NCI-H510A treated with DMSO at 0.1 percent for 48 hours (cell line): ENCODE results near the gene SLC35G2.
"Not testable (repeated sequence)": the region's sequence is repeated elsewhere in the genome, so short reads cannot be mapped to it uniquely, and the experiment has no call there.

Source experiments
- DNase-seq: peaks from one replicate; lab custom pipeline; 2025; lab: John Stamatoyannopoulos, UW

Gene SLC35G2

DNA sequence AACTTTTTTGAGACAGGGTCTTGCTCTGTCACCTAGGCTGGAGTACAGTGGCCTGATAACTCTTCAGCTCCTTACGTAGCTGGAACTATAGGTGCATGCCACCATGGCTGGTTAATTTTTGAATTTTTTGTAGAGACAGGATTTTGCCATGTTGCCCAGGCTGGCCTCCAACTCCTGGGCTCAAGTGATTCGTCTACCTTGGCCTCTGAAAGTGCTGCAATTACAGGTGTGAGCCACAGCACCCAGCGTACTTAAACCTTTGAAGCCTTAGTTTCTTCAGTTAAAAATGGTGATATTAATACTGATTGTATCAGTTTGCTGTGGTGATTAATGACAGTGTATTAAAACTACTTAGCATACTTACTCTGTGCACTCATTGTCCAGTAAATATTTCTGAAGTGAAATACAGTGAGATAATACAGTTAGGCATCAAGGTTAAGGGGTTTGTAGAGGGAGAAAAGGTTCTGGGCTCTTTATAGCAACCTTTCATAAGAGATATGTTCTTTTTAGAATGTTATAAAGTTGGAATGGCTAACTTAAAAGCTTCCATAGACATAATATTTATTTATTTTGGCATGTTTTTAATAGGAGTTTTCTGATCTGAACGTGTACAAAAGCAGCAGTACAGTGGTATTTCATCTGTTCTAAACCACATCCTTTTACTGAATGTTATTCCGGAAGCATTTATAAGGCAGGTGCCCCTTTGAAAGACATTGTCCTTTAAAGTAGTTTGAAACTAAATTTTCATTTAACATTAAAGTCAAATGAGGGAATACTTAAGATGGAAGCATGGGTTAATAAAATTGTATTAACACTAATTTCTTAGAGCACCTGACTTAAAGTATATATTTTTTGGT lies 66.7 kb downstream of the SLC35G2 start:
- no peak for DNase-seq

DNA sequence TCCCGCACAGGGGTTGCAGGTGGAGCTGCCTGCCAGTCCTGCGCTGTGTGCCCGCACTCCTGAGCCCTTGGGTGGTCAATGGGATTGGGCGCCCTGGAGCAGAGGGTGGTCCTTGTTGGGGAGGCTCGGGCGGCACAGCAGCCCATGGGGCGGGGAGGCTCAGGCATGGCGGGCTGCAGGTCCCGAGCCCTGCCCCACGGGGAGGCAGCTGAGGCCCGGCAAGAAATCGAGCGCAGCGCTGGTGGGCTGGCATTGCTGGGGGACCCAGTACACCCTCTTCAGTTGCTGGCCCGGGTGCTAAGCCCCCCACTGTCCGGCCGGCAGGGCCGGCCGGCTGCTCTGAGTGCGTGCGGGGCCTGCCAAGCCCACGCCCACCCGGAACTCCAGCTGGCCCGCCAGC lies 71.0 kb downstream of the SLC35G2 start:
- no peak for DNase-seq

DNA sequence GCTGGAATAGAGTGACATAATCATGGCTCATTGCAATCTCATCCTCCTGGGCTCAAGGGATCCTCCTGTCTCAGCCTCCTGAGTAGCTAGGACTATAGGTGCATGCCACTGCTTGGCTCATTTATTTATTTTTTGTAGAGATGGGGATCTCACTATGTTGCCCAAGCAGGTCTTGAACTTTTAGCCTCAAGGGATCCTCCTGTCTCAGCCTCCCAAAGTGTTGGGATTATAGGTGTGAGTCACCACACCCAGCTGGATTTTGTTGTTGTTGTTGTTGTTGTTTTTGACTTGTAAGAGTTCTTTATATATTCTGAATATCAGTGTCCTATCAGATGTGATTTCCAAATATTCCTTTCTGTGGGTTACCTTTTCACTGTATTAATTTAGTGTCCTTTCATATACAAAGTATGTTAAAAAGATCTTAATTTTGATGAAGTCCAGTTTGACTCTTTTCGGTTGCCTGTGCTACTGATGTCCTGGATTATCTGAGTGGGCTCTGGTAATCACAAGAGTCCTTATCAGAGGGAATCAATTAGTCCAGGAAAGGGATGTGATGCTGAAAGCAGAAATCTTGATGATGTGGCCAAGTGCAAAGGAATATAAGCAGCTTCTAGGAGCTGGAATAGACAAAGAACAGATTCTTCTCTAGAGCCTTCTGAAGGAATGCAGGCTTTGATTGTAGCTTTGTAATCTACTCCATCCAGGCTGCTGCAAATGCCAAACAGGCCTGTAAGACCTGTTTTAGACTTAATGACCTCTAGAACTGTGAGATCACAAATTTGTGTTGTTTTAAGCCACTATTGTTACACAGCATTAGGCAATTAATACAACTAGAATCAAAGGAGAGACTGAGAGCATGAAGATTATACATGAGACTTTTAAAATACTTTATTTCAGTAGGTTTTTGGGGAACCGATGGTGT lies 73.3 kb downstream of the SLC35G2 start:
- DNase-seq = no peak

DNA sequence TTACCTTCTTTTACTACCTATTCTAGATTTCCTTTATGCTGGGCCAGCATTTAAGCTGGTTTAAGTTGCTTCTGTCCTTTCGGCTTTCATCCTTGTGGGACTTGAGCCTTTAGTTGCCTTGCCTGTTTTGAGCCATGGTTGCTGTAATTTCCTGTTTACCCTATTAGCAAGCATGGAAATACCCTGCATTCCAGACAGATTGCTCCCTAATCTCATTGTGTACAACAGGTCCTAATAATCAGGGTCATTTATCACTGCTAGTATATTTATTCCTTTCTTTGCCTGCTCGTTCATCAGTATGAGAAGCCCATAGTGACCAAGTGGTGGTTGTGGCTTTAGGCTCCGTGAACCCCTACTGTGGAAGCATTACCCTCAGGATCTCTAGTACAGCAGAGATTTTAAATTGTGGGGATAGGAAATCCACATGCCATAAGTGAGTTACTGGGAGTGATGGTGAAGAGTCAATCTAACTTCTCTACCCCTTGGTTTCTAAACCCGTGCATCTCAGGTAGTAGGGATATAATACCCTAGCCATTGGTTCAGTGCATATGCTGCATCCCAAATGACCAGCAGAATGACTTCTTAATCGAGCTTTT lies 75.0 kb downstream of the SLC35G2 start:
- DNase-seq = no peak

DNA sequence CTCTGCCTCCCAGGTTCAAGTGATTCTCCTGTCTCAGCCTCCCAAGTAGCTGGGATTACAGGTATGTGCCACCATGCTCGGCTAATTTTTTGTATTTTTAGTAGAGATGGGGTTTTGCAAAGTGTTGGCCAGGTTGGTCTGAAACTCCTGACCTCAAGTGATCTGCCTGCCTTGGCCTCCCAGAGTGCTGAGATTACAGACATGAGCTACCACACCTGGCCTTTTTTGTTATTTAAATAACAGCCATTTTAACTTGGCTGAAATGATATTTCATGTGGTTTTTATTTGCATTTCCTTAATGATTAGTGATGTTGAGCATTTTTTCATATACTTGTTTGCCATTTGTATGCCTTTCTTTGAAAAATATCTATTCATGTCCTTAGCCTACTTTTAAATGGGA lies 78.2 kb downstream of the SLC35G2 start:
- DNase-seq = not testable (repeated sequence)

DNA sequence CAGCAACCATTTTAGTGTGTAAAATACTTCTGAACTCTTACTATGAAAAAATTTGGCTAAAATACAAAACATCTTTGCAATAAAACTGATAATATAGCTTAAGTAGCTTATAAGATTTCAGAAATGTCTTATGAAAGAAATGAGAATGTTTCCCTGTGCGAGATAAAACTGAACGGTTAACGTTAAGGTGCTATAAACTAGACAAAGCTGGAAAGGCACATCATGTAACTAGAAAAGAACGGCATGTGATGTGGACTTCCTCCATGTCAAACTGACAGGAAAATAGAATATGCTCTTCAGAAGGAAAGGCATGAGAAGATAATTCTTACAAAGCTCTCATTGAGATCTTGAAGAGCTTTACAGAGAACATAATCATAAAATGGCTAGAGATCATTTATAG lies 79.6 kb downstream of the SLC35G2 start:
- no peak for DNase-seq

DNA sequence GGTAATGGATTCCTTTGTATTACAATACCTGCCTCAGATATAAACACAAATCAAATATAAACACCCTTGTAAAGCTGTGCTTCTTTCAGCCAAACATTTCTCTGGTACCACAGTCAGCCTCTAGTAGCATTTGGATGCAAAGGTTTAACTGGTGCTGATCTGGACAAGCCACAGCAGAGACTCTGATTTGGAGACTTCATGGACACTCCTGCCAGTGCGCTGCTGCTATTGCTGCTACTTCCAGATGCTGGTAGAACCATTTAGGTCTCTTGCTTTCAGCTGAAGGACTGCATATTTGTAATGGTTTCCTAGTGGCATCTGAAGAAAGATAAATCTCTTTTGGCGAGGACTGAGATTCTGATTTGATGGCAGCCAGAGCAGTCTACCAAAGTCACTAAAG lies 80.0 kb downstream of the SLC35G2 start:
- DNase-seq = no peak

DNA sequence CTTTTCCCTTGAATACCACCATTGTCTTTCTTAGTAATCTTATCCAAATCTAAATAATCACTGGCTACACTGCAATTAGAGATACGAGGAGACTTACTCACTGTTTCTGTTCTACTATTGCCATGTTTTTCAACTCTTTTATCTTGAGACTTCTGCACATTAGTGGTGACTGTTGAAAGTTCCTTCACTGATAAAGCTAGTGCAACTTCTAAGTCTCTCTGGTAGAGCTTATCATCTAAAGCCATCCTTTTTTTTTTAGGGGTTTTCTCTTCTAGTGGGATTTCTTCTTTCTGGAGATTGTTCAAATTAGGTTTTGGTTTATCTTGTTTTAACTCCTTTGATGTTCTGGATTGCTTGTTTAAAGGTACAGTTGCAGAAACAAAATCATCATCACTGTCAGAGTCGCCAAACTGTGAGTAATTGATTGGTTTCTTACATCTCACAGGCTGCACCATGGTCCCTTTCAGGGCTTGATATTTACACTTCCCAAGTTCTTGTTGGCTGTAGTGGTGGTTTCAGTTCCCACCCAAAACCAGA lies 80.8 kb downstream of the SLC35G2 start:
- DNase-seq = no peak

DNA sequence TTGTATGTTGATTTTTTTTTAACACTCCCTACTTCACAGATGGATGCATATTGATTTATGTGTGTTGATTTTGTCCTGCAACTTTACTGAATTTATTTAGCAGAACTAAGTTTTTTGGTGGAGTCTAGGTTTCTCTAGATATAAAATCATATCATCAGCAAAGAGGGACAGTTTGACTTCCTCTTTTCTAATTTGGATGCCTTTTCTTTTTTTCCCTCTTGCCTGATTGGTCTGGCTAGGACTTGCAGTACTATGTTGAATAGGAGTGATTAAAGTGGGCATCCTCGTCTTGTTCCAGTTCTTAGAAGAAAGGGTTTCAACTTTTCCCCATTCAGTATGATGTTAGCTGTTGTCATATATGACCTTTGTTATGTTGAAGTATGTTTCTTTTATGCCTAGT lies 81.8 kb downstream of the SLC35G2 start:
- DNase-seq = not testable (repeated sequence)

DNA sequence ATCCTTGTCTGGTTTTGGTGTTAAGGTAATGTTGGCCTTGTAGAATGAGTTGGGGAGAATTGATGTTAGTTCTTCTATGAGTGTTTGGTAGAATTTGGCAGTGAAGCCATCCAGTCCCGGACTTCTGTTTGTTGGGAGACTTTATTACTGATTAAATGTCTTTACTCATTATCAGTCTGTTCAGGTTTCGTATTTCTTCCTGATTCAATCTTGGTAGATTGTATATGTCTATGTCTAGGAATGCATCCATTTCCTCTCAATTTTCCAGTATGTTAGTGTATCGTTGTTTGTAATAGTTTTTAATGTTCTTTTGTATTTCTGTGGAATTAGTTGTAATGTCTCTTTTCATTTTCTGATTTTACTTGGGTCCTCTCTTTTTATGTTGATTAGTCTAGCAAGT lies 82.5 kb downstream of the SLC35G2 start:
- no peak for DNase-seq

DNA sequence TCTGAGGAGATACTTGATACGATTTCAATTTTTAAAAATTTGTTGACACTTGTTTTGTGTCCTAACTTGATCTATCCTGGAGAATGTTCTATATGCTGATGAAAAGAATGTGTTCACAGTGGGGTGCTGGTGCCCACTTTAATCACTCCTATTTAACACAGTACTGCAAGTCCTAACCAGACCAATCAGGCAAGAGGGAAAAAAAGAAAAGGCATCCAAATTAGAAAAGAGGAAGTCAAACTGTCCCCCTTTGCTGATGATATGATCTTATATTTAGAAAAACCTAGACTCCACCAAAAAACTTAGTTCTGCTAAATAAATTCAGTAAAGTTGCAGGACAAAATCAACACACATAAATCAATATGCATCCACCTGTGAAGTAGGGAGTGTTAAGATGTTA lies 83.6 kb downstream of the SLC35G2 start:
- DNase-seq = not testable (repeated sequence)

DNA sequence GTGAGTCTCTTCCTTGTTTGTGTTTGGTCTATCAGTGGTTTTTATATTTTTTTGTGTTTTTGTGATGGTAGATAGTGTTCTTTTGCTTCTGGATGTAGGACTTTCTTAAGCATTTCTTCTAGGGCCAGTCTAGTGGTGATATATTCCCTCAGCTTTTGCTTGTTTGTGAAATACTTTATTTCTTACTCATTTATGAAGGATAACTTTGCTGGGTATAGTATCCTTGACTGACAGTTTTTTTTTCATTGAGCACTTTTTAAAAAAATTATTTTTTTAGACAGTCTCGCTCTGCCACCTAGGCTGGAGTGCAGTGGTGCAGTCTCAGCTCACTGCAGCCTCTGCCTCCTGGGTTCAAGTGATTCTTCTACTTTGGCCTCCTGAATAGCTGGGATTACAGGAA lies 85.0 kb downstream of the SLC35G2 start:
- no peak for DNase-seq

DNA sequence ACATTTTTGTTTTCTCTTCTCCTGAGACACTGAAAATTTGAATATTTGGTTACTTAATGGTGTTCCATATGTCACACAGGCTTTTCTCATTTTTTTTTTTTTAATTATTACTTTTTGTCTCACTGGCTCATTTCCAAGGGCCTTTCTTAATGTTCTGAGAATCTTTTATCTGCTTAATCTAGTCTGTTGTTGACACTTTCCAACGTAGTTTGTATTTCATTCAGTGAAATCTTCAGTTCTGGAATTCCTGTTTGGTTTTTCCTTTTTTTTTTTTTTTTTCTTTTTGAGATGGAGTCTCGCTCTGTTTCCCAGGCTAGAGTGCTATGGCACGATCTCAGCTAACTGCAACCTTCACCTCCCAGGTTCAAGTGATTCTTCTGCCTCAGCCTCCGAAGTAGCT lies 85.8 kb downstream of the SLC35G2 start:
- DNase-seq = no peak
